ENCODE data around the gene KCTD20. TPM values are rescaled to one million over a fixed set of nuclear protein-coding genes. Genes with fewer than 3 reads are reported as not detected.

The KCTD20 gene
- total and polyA plus RNA-seq, 9 of the 15 experiments (the other 6 are each of a cell fraction or from before 2014, with no cell fraction given) = 28.9 to 160 (median 70.6) TPM

- TF ChIP-seq HMGXB4 (CRISPR knock-in tag; IDR thresholded peaks at IDR 0.05) (no peak), ZNF217 (CRISPR knock-in tag; IDR thresholded peaks at IDR 0.05) (no peak), MAZ (CRISPR knock-in tag; conservative IDR thresholded peaks at IDR 0.05 in 1 of 2, IDR thresholded peaks at IDR 0.05 in 1 of 2) (peak; percentile 45 to 68; a peak in 3 of 4 replicates), MCM2 (IDR thresholded peaks at IDR 0.05; ENCODE audit: low read depth) (no peak), CREB1 (IDR thresholded peaks at IDR 0.05) (peak; percentile 97), CREB1 (CRISPR knock-in tag; IDR thresholded peaks at IDR 0.05) (peak; percentile 88), EWSR1 (IDR thresholded peaks at IDR 0.05; ENCODE audit: borderline replicate concordance, low read depth, partially characterized antibody) (no peak), KAT8 (IDR thresholded peaks at IDR 0.05; ENCODE audit: low read depth) (no peak), TFAM (CRISPR knock-in tag; conservative IDR thresholded peaks at IDR 0.05) (no peak), NFIC (IDR thresholded peaks at IDR 0.05) (peak; percentile 47), RCOR1 (IDR thresholded peaks at IDR 0.05; ENCODE audit: borderline replicate concordance in 1 of 2, low read depth in 2 of 2, low read length in 2 of 2) (peak in 1 of 2 experiments; percentile 92; a peak in 2 of 4 replicates), TAF9B (IDR thresholded peaks at IDR 0.05; ENCODE audit: partially characterized antibody) (peak; percentile 86), ERF (CRISPR knock-in tag; IDR thresholded peaks at IDR 0.05) (no peak), STAT5B (CRISPR knock-in tag; IDR thresholded peaks at IDR 0.05) (no peak), POLR2G (IDR thresholded peaks at IDR 0.05; ENCODE audit: low read depth, low read length) (peak; percentile 44; the same call in 1 of the 2 replicates), MAFF (IDR thresholded peaks at IDR 0.05; ENCODE audit: low read length) (peak; percentile 91), ZNF175 (CRISPR knock-in tag; IDR thresholded peaks at IDR 0.05; ENCODE audit: low read depth) (peak; percentile 68; the same call in 1 of the 2 replicates), SP1 (CRISPR knock-in tag; IDR thresholded peaks at IDR 0.05) (peak; percentile 60; the same call in 1 of the 2 replicates), ZMIZ1 (IDR thresholded peaks at IDR 0.05; ENCODE audit: low read depth in 2 of 2, low read length in 2 of 2) (peak in 1 of 2 experiments; percentile 57; a peak in 1 of 4 replicates), HIVEP1 (CRISPR knock-in tag; IDR thresholded peaks at IDR 0.05) (peak; percentile 36; the same call in 1 of the 2 replicates), MAFK (IDR thresholded peaks at IDR 0.05; ENCODE audit: low read length) (peak; percentile 92)
Measured at GRCh38 chr6:36441307-36441894, 1.4 kb upstream of the KCTD20 start (continued).
